MV-4-11 (cell line): ENCODE results near the gene FAM117B.

ENCODE experiments used
- DNase-seq: peaks from one replicate; lab custom pipeline; 2025; lab: John Stamatoyannopoulos, UW

Gene FAM117B

DNA sequence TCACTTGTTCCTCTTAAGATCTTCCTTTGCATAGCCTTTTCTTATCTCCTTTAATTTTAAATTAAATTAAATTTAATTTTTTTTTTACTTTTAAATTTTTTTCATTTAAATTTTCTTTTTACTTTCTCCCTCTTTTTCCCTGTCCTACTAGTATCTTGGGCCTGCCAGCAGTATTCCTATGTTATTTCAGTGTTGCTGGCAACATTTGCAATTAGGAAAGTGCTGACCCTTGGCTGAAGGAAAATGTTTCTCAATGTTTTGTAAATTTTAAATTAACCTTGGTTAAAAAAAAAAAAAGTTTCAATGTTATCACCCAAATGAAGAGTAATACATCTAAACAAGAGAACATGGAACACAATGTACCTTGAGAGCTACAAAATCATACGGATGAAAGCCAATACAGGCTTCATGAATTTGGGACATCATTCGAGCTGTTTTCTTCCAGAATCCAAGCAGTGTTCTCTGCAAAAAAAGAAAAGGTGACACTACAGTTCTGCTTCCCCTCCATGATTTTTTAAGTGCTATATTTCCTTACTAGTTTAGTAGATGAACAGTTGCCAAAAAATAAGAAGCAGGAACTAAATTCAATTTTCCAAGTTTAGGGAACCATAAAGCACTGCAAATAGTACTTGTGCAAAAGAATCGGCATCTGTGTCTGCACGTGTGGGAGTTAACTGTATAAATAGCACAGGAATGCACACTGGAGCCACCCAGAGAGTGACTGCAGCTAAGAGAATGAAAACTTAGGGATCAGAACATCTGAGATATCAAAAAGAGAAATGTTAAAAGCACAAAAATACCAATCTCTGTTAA, 181.0 kb downstream of the FAM117B start:
- no peak for DNase-seq

DNA sequence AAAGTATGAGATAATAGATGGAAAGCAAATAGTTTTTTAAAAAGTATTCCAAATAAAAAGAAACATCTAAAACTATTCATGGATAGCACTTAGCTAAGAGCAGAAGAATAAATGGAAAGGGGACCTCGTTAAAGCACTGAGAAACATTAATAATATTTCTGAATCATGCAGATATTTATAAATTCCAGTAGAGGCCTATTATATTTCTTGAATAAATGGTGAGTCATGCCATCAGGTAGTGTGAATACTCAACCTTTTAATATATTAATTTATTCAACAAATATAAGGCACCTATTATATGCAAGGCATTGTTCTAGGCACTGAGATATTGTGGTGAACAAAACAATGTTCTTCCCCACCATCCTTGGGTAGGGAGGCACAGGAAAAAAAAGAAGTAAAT, 183.0 kb downstream of the FAM117B start:
- DNase-seq = no peak

DNA sequence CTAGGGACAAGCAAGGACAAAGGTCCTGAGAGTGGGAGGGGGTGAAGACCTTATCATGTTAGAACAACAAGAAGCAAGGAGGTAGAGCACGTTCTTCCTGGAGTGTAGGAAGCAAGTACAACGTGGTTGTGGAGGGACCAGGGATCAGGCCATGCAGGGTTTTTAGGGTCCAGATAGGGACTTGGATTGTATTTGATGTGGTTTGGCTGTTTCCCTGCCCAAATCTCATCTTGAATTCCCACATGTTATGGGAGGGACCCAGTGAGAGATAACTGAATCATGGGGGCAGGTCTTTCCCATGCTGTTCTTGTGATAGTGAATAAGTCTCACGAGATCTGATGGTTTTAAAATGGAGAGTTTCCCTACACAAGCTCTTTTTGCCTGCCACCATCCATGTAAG, 183.6 kb downstream of the FAM117B start:
- DNase-seq = no peak
